Fibroblast of lung (primary cell): ENCODE measurements around the gene TAF13. TPM values are rescaled to one million over a fixed set of nuclear protein-coding genes. Genes with fewer than 3 reads are reported as not detected.

ENCODE experiments used
- DNase-seq, 2 donors: peaks; one replicate each; pipeline versions ENCODE4 v3.0.0 to v3.0.0-alpha.2; 2010; ENCODE audit warnings: low read depth in 2 of 2
- H2AFZ ChIP-seq: 2 replicates; pipeline ENCODE4 v1.5.1; 2012; ENCODE audit warnings: low read length, control low read depth, inconsistent platforms
- H3K27ac ChIP-seq: 2 replicates; pipeline ENCODE4 v1.5.1; 2011; ENCODE audit warnings: low read length, control low read depth; ENCODE audit not compliant: insufficient read depth
- H3K27me3 ChIP-seq: 2 replicates; pipeline ENCODE4 v1.5.1; 2011; ENCODE audit warnings: mild to moderate bottlenecking, low read length; ENCODE audit not compliant: control insufficient read depth, insufficient read depth
- H3K36me3 ChIP-seq: 2 replicates; pipeline ENCODE4 v1.5.1; 2011; ENCODE audit warnings: low read length; ENCODE audit not compliant: control insufficient read depth, insufficient read depth
- H3K4me1 ChIP-seq: 2 replicates; pipeline ENCODE4 v1.5.1; 2011; ENCODE audit warnings: low read length; ENCODE audit not compliant: control insufficient read depth, insufficient read depth; ENCODE audit errors: extremely low read depth
- H3K4me2 ChIP-seq: 2 replicates; pipeline ENCODE4 v1.5.1; 2011; ENCODE audit warnings: low read length, control low read depth; ENCODE audit not compliant: insufficient read depth; ENCODE audit errors: extremely low read depth
- H3K4me3 ChIP-seq, 4 experiments: fragments of 200-600 bp in 1 of 4; sonication (generic) in 1 of 4; replicated peaks in 1 of 4; 2 replicates each; pipeline ENCODE4 v1.5.1; 2011 to 2016; ENCODE audit warnings: low read length in 4 of 4, low read depth in 3 of 4, mild to moderate bottlenecking in 3 of 4, control low read depth in 2 of 4, inconsistent platforms in 1 of 4, mixed read lengths in 1 of 4; ENCODE audit not compliant: insufficient read depth in 1 of 4; ENCODE audit errors: control extremely low read depth in 1 of 4
- H3K79me2 ChIP-seq: 2 replicates; pipeline ENCODE4 v1.5.1; 2012; ENCODE audit warnings: mild to moderate bottlenecking, low read length, inconsistent platforms; ENCODE audit not compliant: control insufficient read depth, insufficient read depth
- H3K9ac ChIP-seq: 2 replicates; pipeline ENCODE4 v1.5.1; 2011; ENCODE audit warnings: mild to moderate bottlenecking, low read length, control low read depth; ENCODE audit not compliant: insufficient read depth
- H3K9me3 ChIP-seq: 2 replicates; pipeline ENCODE4 v1.5.1; 2012; ENCODE audit warnings: low read depth, low read length; ENCODE audit not compliant: control insufficient read depth, insufficient read depth
- H4K20me1 ChIP-seq: 2 replicates; pipeline ENCODE4 v1.5.1; 2011; ENCODE audit warnings: low read length; ENCODE audit not compliant: control insufficient read depth, insufficient read depth; ENCODE audit errors: extremely low read depth
- EZH2 ChIP-seq: IDR thresholded peaks from 2 replicates; pipeline ENCODE4 v1.5.1; 2012; ENCODE audit warnings: low read length, control low read depth, mild to moderate bottlenecking; ENCODE audit errors: missing control alignments
- polyA plus RNA-seq, 2 donors: library from polyadenylated mRNA; depleted of rRNA in 1 of 2; stranded (reverse) in 1 of 2; unstranded in 1 of 2; fragments of >200 nt; gene quantifications; 2 replicates each; pipeline ENCODE4 v1.2.1, GENCODE V29; 2011 to 2012; ENCODE audit warnings: missing spikeins in 1 of 2
- total RNA-seq: library from RNA; depleted of rRNA; stranded (reverse); fragments of >200 nt; gene quantifications from 2 replicates; pipeline ENCODE4 v1.2.1, GENCODE V29; 2014
- TF ChIP-seq, protein P1 (sequence below), 2 donors: IDR thresholded peaks in 1 of 2; conservative IDR thresholded peaks in 1 of 2; 1 replicate in 1 of 2; 2 replicates in 1 of 2; pipeline ENCODE4 v1.5.1; 2011 to 2012; ENCODE audit warnings: low read length in 2 of 2, control low read depth in 1 of 2, inconsistent platforms in 1 of 2, low read depth in 1 of 2, mild to moderate bottlenecking in 1 of 2

The TAF13 gene
- total and polyA plus RNA-seq, 2 donors (not counting 1 experiment from before 2014, with no cell fraction given) = 66.6 to 85.7 TPM

DNA sequence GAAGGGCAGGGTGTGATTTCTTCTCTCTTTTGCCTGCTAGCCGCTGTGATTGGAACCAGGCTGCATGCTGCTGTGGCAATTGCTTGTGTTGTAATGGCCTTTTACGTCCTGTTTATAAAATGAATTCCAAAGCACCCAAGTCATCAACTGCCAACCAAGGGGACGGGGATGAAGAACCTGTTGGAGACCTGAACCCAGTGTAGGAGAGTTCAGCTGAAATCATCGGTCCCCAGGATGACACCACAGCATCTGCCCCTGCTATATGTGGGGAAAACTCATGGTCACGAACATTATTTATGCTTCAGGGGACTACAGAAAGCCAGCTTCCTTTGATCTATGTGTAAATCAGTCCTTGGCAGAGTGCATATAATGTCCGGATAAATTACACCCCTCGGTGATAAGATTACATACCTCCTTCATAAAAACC, 18.6 kb upstream of the TAF13 start:
- no peaks in the 10 kb centered on the region for H3K9me3 ChIP-seq
- H3K79me2 ChIP-seq = peaks cover 33% of the 10 kb centered on the region
- peak overlapping the region; percentile 48 for H3K4me2 ChIP-seq
- H3K36me3 ChIP-seq = no peaks in the 10 kb centered on the region
- TF ChIP-seq EZH2 = no peak
- TF ChIP-seq, protein P1, sequence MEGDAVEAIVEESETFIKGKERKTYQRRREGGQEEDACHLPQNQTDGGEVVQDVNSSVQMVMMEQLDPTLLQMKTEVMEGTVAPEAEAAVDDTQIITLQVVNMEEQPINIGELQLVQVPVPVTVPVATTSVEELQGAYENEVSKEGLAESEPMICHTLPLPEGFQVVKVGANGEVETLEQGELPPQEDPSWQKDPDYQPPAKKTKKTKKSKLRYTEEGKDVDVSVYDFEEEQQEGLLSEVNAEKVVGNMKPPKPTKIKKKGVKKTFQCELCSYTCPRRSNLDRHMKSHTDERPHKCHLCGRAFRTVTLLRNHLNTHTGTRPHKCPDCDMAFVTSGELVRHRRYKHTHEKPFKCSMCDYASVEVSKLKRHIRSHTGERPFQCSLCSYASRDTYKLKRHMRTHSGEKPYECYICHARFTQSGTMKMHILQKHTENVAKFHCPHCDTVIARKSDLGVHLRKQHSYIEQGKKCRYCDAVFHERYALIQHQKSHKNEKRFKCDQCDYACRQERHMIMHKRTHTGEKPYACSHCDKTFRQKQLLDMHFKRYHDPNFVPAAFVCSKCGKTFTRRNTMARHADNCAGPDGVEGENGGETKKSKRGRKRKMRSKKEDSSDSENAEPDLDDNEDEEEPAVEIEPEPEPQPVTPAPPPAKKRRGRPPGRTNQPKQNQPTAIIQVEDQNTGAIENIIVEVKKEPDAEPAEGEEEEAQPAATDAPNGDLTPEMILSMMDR (conservative IDR thresholded peaks at IDR 0.05 in 1 of 2, IDR thresholded peaks at IDR 0.05 in 1 of 2; ENCODE audit: low read depth in 1 of 2, low read length in 2 of 2) = no peak
- H4K20me1 ChIP-seq = no peaks in the 10 kb centered on the region
- H3K4me1 ChIP-seq = peaks cover 10% of the 10 kb centered on the region
- no peak overlapping the region for H3K4me3 ChIP-seq
- peak overlapping the region; percentile 57 for H3K27ac ChIP-seq
- no peak overlapping the region for H2AFZ ChIP-seq
- H3K9ac ChIP-seq = no peak overlapping the region
- peak; percentile 67 to 74 for DNase-seq
- H3K27me3 ChIP-seq = no peaks in the 10 kb centered on the region

DNA sequence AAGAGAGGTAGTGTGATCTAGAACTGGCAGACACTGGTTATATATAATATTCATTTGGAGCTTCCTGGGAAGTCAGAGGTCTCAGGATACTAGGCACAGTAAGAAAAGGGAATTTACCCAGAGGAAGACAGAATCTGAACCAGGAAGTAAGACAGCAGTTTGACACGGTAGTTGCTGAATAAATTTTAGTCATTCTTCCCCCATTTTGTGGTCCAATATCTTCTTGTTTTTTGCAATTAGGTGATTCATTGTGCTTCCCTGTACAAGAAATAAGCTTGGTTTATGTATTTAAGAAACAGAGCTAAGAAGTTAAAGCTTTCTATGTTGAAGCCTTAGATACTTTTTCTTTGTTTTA, 16.0 kb upstream of the TAF13 start:
- no peaks in the 10 kb centered on the region for H3K36me3 ChIP-seq
- peak overlapping the region; percentile 99 for H3K27ac ChIP-seq
- DNase-seq = peak; percentile 15 to 48
- TF ChIP-seq, protein P1 (conservative IDR thresholded peaks at IDR 0.05 in 1 of 2, IDR thresholded peaks at IDR 0.05 in 1 of 2; ENCODE audit: low read depth in 1 of 2, low read length in 2 of 2) = no peak
- no peak for TF ChIP-seq EZH2
- H3K4me1 ChIP-seq = peaks cover 10% of the 10 kb centered on the region
- peak overlapping the region; percentile 73 to 95 (median 87) for H3K4me3 ChIP-seq
- H3K79me2 ChIP-seq = peaks cover 33% of the 10 kb centered on the region
- H3K9ac ChIP-seq = peak overlapping the region; percentile 99
- no peaks in the 10 kb centered on the region for H4K20me1 ChIP-seq
- H3K9me3 ChIP-seq = no peaks in the 10 kb centered on the region
- peak overlapping the region; percentile 85 for H3K4me2 ChIP-seq
- no peak overlapping the region for H2AFZ ChIP-seq
- no peaks in the 10 kb centered on the region for H3K27me3 ChIP-seq

DNA sequence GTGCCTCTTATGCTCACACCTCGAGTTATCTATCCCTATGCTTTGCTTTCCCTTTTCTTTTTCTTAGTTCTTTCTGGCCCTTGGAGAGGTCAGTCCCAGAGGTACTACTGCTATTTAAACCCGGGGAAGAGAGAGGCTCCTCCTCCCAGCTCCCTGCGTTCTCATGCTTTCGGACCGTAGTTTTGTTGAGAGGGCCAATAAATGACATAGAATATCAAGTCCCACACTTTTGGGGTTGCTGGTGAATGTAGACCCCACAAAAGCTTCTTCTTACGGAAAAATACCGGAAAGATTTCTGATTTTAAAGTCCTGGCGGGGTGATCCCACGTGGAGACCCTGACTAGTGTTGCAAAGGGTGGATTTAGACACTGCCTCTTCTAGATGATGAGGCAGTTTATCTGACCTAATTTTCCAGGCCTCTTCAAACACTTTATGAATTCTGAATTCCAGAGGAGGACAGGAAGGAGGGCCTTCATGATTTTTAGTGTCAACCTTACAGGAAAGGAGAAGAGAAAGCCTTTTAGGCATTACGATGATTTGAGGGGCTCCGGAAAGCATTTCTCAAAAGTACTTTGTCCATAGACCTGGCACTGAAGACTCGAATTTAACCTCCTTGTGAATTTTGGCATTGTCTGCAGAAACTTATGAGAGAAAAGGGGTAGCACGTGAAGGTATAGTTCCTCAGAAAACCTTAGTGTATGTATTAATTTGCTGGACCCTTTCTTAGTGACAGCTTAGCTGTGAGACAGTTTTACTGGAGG, 15.5 kb upstream of the TAF13 start:
- Histone ChIP-seq H4K20me1 (no peaks in the 10 kb centered on the region), H3K9ac (peak overlapping the region; percentile 99), H3K27me3 (no peaks in the 10 kb centered on the region), H3K9me3 (no peaks in the 10 kb centered on the region), H3K36me3 (no peaks in the 10 kb centered on the region), H3K4me2 (peak overlapping the region; percentile 85), H3K4me3 (peak overlapping the region; percentile 73 to 95 (median 87)), H3K4me1 (peaks cover 10% of the 10 kb centered on the region), H2AFZ (peak overlapping the region; percentile 94), H3K79me2 (peaks cover 33% of the 10 kb centered on the region), H3K27ac (peak overlapping the region; percentile 99)
- TF ChIP-seq, protein P1 (conservative IDR thresholded peaks at IDR 0.05 in 1 of 2, IDR thresholded peaks at IDR 0.05 in 1 of 2; ENCODE audit: low read depth in 1 of 2, low read length in 2 of 2) = no peak
- no peak for TF ChIP-seq EZH2
- peak; percentile 59 to 62 for DNase-seq
